Measurements from ENCODE around the gene LMF1.
"Not testable (repeated sequence)": the region's sequence is repeated elsewhere in the genome, so short reads cannot be mapped to it uniquely, and the experiment has no call there.

Gene LMF1

GRCh38 chr16:970386-970765, 408 bp downstream of the LMF1 start:
- no peak for DNase-seq (ENCODE audit: low read depth, low spot score)

DNA sequence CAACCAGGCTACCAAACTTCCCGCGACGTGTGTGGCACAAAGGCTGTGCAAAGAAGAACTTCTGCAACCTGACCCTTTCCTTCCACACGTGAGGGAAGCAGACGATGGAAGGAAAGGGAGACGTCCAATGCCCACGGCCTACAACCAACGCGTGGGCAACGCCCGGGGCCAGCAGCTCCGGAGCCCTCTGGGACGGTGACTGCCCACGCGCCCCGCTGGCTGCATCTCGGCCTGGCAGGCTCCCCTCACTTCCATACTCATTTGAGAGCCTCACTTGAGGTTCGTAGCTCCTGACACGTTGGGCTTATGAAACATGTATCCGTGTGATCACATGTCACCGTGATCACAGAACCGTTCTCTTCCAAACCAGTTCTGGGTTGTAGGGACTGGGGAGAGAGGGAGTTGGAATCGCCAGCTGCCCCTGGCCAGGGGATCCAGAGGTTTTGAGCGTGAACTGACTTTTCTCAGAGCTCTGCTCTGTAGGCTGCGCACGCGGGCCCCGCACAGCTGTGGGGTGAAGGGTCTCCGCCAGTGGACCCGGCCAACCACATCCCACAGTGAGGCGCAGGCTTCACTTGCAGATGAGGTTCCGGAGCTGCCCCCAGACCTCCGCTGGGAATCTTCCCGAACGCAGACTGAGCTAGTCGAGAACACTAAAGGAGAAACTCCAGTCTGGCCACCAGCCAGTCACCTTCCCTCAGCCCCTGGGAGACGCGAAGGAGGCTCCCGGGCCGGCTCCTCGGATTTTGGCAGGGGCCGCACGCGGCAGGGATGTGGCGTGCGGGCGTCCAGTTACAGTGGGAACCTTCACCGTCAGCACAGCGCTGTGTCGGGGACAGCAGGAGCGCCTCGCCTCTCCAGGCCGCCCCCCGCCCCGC, 1.0 kb downstream of the LMF1 start:
- DNase-seq (ENCODE audit: low read depth, low spot score): no peak

DNA sequence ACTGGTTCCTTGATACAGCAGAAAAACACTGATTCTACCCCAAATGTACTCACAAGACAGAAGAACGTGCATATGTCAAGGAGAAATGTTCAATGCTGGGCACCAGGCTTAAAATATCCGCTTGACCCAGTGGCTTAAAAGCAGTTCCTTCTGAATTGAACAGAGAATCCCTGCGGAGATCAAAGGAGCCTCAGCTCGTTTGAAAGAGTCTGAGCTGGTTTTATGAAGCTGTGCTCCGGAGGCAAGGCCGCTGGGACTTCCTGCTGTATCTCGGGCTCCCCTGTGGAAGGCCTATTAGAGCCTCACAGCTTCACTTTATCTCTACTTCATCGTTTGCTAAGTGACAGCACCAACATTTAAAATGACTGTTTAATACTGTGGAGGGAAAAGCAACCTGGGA, 2.2 kb downstream of the LMF1 start:
- no peak for DNase-seq (ENCODE audit: low read depth, low spot score)

GRCh38 chr16:967546-968295, 3.1 kb downstream of the LMF1 start:
- DNase-seq (ENCODE audit: low read depth, low spot score): no peak

DNA sequence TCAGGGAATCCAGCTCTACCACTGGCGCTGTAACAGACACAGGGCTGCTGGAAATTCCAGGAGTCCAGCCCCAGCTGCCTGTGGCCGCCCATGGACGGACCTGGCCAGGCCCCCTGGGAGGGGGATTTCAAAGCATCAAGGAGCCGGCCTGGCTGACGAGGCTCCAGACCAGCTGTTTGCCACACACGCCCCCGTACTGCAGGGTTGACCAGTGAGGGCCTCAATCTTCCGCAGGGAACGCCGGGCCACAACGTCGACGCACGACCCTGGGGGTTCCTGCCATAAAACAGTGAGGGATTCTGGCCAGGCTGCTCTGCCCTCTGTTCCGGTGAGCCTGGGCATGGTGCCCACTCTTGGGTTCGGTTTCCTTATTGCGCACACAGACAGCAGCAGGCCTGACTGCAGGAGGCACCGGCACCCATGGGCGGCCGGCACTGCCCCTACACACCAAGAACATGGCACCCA, 3.7 kb downstream of the LMF1 start:
- no peak for DNase-seq (ENCODE audit: low read depth, low spot score)

GRCh38 chr16:966505-966904, 4.3 kb downstream of the LMF1 start:
- DNase-seq (ENCODE audit: low read depth, low spot score): no peak

- no peak for DNase-seq (ENCODE audit: low read depth, low spot score)
Measured at GRCh38 chr16:966035-966434, 4.7 kb downstream of the LMF1 start.

DNA sequence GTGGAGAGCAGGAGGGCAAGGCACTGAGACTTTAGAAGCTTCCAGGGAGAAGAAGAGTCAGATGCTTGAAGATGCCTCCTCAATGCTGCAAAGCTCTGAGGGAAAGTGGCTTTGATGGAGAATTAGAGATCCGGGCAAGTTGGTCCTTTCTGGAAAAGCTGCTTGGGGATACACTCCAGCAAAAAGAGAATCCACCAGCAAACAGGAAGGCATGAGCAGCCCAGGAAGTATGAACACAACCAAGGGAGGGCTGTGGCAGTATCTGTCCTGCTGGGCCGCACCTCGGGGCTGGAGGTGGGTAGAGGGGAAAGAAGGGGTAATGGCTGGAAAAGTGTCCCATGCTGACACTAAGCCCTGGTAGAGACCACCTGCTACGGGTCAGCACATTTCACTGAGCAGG, 5.3 kb downstream of the LMF1 start:
- DNase-seq (ENCODE audit: low read depth, low spot score): no peak

DNA sequence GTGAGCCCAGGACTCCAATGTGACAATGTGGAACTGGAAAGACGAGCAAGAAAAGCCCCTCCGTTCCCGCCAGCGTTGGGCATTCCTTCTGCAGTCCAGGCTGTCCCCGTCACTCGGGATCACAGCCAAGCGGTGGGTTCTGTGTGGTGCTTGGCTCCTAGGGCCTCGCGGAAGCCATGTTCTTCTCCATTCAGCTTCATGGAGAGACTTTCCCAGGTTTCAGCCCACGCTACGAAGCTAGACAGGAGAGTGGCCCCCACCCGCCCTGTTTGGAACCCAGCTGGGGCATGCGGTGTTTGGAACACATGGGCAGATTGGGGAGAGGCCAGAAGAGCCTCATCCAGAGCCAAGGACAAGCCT, 5.8 kb downstream of the LMF1 start:
- no peak for DNase-seq (ENCODE audit: low read depth, low spot score)

DNA sequence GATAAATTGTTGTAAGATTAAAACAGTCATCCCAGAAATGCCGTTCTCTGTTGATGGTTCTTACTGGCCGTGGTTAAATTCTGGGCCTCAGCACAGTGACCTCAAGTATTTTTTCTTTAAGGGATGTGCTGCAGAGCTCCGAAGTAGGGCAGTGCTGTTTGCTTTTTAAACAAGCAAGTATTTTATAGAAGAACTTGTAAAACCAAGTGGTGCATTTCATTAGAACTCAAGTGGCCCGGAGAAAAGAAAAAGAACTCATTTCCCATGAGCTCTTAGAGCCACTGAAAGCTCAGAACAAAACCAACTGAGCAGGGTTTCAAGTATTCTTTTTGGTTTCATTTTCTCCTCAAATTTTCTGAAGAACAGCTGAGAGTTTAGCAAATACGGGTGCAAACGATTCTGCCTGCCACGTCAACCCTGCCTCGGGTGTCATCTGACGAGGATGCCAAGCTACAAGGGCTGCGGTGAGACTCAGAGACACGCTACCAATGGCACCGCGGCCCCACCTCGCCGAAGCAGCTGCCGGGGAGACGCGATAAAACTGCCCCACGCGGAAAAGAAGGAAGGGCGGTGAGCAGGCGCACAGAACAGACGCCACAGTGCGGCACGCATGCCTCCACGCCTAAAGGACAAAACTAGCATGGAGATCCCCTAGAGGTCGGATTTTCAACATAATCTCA, 6.3 kb downstream of the LMF1 start:
- DNase-seq (ENCODE audit: low read depth, low spot score): peak; percentile 54

DNA sequence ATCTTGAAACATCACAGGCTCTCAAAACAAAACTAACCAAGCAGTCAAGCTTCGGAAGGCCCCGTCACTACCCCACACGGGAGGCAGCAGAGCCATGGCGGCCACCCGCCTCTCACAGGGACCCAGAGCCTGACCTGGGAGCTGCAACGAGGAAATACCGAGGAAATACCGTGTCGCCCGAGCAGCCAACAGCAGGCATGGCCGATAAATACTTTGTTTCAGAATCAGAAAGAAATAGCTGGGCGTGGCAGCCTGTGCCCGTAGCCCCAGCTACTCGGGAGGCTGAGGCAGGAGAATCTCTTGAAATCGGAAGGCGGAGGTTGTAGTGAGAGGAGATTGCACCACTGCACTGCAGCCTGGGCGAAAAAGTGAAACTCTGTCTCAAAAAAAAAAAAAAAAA, 6.9 kb downstream of the LMF1 start:
- DNase-seq (ENCODE audit: low read depth, low spot score): no peak

- no peak for DNase-seq (ENCODE audit: low read depth, low spot score)
Measured at GRCh38 chr16:962901-963814, 7.6 kb downstream of the LMF1 start.

GRCh38 chr16:962366-962765, 8.4 kb downstream of the LMF1 start:
- no peak for DNase-seq (ENCODE audit: low read depth, low spot score)

GRCh38 chr16:959232-960040, 11.3 kb downstream of the LMF1 start:
- DNase-seq (ENCODE audit: low read depth, low spot score): no peak

GRCh38 chr16:955766-956165, 15.0 kb downstream of the LMF1 start:
- not testable (repeated sequence) for DNase-seq (ENCODE audit: low read depth, low spot score)

GRCh38 chr16:953818-954217, 17.0 kb downstream of the LMF1 start:
- not testable (repeated sequence) for DNase-seq (ENCODE audit: low read depth, low spot score)

- DNase-seq (ENCODE audit: low read depth, low spot score): no peak
Measured at GRCh38 chr16:952321-952720, 18.5 kb downstream of the LMF1 start.

DNA sequence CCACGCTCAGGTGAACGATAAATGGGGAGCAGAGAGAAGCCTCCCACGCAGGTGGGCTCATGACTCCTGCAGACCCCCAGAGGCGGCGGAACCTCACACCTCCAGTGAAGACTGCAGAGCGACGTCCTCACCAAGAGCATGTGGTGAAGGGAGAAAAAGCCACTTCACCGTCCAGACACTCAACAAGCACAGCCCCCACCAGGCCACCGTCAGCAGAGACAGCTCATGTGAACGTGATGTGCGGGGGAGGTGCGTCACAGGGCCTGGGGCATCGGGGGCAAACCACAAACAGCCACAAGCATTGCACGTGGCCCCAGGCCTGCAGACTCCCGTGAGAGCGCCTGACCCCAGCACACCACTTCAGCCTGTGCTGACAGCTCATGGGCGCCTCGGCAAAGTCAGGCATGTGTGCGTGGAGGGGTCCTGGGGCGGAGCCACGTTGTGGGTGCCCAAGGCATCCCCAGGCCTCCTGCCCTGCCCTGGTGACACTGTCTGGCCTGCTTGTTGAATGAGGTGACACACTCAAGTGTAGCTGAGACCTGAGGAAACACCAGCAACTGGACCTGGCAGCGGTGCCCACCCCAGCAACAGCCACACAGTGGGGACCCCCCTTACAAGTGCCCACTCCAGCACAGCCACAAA, 19.0 kb downstream of the LMF1 start:
- no peak for DNase-seq (ENCODE audit: low read depth, low spot score)

DNA sequence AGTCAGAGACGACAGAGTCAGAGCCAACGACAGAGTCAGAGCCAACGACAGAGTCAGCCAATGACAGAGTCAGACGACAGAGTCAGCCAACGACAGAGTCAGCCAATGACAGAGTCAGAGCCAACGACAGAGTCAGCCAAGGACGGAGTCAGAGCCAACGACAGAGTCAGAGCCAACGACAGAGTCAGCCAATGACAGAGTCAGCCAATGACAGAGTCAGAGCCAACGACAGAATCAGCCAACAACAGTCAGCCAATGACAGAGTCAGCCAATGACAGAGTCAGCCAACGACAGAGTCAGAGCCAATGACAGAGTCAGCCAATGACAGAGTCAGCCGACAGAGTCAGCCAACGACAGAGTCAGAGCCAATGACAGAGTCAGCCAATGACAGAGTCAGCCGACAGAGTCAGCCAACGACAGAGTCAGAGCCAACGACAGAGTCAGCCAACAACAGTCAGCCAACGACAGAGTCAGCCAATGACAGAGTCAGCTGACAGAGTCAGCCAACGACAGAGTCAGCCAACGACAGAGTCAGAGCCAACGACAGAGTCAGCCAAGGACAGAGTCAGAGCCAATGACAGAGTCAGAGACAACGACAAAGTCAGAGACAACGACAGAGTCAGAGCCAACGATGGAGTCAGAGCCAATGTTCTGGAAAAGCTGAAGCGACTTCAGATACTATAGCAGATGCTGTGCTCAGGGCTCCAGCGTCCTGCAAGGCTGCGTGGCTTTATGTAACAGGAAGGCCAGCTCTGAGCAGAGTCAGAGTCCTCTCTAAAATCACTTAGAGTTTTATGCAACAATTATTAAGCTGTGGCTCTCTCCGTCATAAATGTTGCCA, 19.8 kb downstream of the LMF1 start:
- DNase-seq (ENCODE audit: low read depth, low spot score): not testable (repeated sequence)

All from activated CD4-positive, CD25-positive, alpha-beta regulatory T cell treated with anti-CD3 and anti-CD28 coated beads, Interleukin-2, amount 50 U/mL, for 16 hours (primary cell).